HG03520 (cell line): ENCODE measurements around the gene KMT2D.

ENCODE experiments used
- ATAC-seq: cut with Tn5 transposase; IDR thresholded peaks from one replicate; pipeline ENCODE4 v1.9.1; 2021; ENCODE audit warnings: mild to moderate bottlenecking, moderate library complexity; ENCODE audit not compliant: unreplicated experiment

The KMT2D gene

DNA sequence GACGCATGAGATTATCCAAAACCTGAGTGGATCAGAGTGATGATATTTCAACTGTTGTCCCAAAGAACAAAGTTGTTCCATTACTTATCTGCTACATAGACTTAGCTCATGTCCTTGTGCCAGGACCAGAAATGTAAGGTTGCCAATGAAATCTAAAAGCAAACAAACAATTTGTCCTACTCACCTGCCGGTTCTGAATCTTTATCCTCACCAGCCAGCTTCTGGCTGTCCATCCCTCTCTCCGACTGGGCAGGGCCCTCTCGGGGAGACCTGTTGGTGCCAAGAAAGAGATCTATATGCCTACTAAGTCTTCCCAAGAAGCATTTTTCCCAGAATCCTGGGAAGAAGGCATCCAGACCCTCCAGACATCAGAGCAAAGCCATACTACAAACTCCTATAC, 5.5 kb downstream of the KMT2D start:
- no peak for ATAC-seq

DNA sequence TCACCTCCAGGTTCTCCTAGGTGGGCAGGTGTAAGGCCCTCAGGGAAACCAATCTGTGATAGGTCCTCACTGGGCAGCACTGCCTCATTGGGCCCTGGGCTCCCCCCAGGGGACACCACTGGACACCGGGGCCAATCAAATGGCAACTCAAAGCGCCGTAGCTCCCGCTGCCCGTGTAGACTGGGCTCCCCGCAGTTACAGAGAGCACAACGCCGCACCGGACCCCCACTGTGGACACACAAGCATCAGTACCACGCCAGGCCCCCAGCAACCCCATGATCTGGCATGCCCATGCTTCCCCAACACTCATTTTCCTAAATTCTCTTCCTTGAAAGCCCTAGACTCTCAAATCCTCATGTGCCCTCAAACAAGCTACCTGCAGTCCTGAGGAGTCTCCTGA, 6.1 kb downstream of the KMT2D start:
- no peak for ATAC-seq

- ATAC-seq, result no peak
Measured at GRCh38 chr12:49054096-49054495, 6.5 kb downstream of the KMT2D start.

- no peak for ATAC-seq
Measured at GRCh38 chr12:49052451-49053208, 8.0 kb downstream of the KMT2D start.

GRCh38 chr12:49051777-49052438, 8.7 kb downstream of the KMT2D start:
- ATAC-seq, result no peak

DNA sequence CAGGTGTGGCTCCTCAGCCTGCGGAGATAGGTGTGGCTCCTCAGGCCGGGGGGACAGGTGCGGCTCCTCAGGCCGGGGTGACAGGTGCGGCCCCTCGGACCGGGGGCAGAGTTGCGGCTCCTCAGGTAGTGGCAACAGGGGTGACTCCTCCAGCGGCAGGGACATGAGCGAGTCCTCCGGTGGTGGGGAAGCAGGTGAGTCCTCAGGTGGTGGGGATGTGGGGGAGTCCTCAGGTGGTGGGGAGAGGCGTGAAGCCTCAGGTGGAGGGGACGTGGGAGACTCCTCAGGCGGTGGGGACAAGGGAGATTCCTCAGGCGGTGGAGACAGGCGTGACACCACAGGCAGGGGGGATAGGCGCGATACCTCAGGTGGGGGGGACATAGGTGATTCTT, 9.2 kb downstream of the KMT2D start:
- no peak for ATAC-seq

- no peak for ATAC-seq
Measured at GRCh38 chr12:49050507-49051372, 9.9 kb downstream of the KMT2D start.

DNA sequence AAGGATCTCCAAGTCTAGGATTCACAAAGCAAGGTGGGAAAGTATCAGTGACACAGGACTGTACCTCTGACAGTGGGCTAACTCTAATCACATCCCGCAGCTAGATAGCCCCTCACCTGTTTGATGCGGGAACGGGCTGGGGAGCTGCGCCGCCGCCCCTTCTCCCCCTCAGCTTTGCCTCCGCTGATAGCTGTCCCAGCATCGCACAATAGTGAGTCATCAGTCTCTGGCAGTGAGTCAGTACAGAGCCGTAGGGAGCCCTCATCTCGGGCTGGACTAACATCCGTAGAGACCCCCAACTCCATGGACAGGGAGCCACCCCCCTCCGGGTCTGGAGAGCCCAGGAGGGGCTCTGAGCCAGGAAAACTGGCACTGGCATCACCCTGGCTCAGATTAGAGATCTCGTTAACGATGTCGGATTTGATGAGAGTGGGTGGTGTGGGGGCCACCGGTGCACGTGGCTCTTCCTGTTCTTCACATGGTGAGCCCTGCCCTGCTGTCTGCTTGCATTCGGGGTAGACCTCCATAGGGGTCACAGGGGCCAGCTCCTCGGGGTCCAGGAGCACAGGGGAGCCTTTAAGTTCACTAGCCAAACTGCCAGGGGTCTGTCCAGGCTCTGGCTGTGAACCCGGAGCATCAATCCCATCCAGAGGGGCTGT, 10.9 kb downstream of the KMT2D start:
- ATAC-seq, result no peak

- no peak for ATAC-seq
Measured at GRCh38 chr12:49048953-49049352, 11.6 kb downstream of the KMT2D start.

DNA sequence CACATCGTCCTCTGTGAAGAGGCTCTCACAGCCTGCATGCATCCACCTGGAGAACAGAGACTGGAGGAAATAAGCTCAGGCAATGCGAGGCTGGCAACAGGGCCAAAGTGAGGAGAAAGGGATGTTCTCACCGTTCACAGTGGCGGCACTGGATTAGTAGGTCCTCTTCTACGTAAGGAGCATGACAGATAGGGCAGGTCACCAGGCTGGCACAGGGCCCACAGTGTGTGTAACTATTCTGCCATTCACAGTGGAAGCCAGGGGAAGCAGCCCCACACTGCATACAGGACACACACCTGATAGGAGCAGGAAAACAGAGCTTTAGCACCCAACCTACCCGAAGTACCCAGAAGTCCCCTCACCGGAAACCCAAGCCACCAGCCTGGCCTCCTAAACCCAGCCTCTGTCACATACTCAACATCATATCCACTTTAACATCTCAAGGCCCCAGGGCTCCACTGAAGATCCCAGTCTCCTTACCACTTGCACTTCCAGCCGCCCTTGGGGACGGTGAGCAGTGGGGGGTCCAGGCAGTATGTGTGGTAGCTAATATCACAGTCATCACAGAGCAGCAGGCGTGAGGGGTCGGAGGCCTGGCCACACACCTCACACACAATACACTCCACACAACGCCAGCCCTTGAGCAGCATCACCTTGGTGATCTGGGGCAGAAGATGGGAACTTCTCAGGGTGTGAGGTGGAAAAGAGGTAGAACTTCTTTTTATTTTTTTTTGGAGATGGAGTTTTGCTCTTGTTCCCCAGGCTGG, 14.3 kb downstream of the KMT2D start:
- ATAC-seq, result no peak

DNA sequence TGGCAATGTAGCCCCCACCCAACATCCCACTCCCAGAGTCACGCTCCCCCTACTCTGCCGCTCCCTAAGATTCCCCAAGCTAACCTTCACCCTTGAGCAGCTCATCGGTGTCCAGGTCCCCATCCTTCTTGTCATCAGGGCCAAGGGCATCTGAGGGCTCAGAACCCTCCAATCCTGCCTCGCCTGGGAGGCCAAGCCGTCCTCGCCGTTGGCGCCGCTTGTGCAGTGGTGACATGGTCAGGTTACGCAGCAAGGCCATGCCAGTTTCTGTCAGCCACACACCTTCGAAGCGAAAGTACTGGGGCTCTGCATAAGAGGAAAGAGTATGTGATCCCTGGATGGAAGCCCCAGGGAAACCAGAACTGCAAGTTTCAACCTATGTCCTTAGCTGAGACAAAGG, 15.9 kb downstream of the KMT2D start:
- ATAC-seq, result no peak

GRCh38 chr12:49043856-49044258, 16.7 kb downstream of the KMT2D start:
- no peak for ATAC-seq

GRCh38 chr12:49043241-49043640, 17.4 kb downstream of the KMT2D start:
- no peak for ATAC-seq

GRCh38 chr12:49041881-49042484, 18.6 kb downstream of the KMT2D start:
- ATAC-seq, result no peak

DNA sequence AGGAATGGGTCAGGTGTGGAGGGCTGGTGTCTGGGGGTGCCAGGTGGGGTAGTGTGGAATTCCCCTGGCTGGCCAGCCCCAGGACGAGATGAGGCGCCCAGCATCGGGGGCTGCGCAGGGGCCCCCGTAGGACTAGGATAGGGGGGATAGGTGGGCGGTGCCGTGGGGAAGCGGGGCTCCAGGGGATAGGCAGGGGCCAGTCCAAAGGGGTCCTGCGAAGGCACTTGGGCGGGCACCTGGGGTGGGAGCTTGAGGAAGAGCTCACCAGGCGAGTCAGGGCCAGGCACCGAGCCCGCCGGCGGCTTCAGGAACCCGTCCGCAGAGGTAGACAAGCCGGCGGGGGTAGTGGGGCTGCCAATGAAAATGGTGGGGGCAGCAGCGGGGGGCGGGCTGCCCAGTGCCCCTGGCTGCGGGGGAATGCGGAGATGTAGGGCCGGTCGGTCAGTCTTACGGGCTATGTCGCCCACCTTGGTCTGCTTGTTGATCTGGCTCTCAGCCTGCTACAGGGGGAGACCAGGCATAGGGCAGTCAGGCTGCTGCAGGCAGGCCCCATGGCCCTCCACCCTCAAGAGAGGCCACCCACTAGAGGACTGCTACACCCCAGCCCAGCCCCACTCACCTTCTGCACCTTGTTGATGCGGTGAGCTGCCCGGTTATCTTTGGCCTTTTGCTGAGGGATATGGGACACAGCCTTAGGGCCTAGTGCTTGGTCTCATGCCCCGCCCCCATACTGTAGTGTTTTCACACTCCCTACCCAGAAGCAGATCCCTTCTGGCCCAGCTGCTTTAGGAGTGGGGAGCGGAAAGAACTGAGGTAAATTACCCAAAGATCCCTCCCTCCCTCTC, 19.3 kb downstream of the KMT2D start:
- ATAC-seq, result no peak

- ATAC-seq, result no peak
Measured at GRCh38 chr12:49040364-49040855, 20.2 kb downstream of the KMT2D start.

DNA sequence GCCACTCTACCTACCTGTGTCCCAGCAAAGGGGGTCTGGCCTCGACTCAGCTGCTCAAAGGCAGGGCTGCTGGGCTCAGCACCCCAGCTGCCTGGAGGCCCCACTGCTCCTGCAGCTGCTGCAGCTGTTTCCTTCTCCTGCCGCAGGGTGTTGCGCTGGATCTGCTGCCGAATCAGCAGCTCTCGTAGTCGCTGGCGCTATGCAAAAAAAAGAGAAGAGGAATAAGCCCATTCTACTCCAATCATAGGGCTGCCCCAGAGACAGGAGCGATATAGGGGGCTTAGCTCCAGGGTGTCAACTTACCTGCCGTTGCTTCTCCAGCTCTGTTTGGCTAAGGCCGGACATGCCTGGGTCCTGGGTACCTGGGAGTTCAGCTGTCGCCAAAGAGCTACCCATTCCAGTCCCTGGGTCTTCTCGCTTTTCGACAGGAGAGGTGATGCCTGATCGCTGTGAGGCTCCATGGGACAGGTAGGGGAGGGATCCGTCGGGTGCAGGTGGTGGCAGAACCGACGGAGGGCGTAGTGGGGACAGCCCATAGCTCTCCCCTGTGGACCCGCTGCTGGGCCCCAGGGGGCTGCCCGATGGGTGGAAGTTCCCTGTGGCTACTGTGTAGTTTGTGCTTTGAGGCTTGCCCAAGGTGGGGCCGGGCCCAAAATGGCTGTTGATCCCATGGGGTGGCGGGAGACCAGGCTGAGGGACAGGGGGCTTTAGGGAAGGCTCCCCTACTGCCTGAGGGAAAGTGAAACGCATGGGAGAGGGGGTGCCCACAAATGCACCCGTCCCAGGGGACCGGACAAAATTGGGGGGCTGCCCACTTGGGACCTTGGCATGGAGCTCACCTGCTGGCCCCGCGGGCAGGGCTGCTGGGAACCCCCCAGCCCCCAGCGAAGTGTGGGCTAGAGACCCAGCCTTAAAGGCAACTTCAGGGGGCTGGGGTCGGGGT, 20.9 kb downstream of the KMT2D start:
- no peak for ATAC-seq
